Adipose tissue (tissue), 3 donors: ENCODE results near the gene ELMO1. TPM values are rescaled to one million over a fixed set of nuclear protein-coding genes. Genes with fewer than 3 reads are reported as not detected.

Source experiments
- H3K27ac ChIP-seq: one replicate; pipeline ENCODE4 v1.5.1; 2013; ENCODE audit warnings: low read depth, low read length
- WGBS, 3 donors: extraction: QIAGEN DNeasy Blood & Tissue Kit; methylation state at CpG; one replicate each; pipeline ENCODE4 v1.1.7; 2013; 5-methylcytosine and 5-hydroxymethylcytosine counted together
- polyA plus RNA-seq, 3 donors: library from polyadenylated mRNA; stranded (reverse); fragments of 200-250 nt; gene quantifications; one replicate each; pipeline ENCODE4 v1.2.3, GENCODE V29; 2013
- donor health status: healthy with polysubstance abuse.
- donor health status: Bipolar disorder and iron deficiency.
- donor health status: healthy.

ELMO1 gene
- polyA plus RNA-seq, 3 donors, result 3.4 to 22.4 (median 13.9) TPM

- no peak overlapping the region for H3K27ac ChIP-seq
- WGBS, 3 donors, result 53 to 87% (median 63%) methylated on average over 8 of the region's 8 CpGs
These were observed 106.4 kb downstream of the ELMO1 start for GRCh38 chr7:37342176-37342687.

GRCh38 chr7:37341033-37341630 lies 107.5 kb downstream of the ELMO1 start:
- 46 to 61% (median 53%) methylated on average over 6 of the region's 6 CpGs for WGBS, 3 donors
- no peak overlapping the region for H3K27ac ChIP-seq

- 56 to 96% (median 92%) methylated on average over 1 of the region's 1 CpG for WGBS, 3 donors
- H3K27ac ChIP-seq, result no peak overlapping the region
These were observed 109.7 kb downstream of the ELMO1 start for GRCh38 chr7:37338966-37339365.

- 65 to 90% (median 79%) methylated on average over 1 of the region's 1 CpG for WGBS, 3 donors
These were observed 111.1 kb downstream of the ELMO1 start for GRCh38 chr7:37337522-37337921.

GRCh38 chr7:37336259-37336658 lies 112.4 kb downstream of the ELMO1 start:
- no peak overlapping the region for H3K27ac ChIP-seq
- 73 to 93% (median 77%) methylated on average over 5 of the region's 5 CpGs for WGBS, 3 donors

More at GRCh38 chr7:37337522-37337921, 111.1 kb downstream of the ELMO1 start:
- no peak overlapping the region for H3K27ac ChIP-seq

- H3K27ac ChIP-seq, result no peak overlapping the region
- WGBS, 3 donors, result 38 to 70% (median 49%) methylated on average over 1 of the region's 1 CpG
These were observed 115.6 kb downstream of the ELMO1 start for GRCh38 chr7:37333075-37333474.

- WGBS, 3 donors, result 65 to 69% (median 66%) methylated on average over 9 of the region's 9 CpGs
- no peak overlapping the region for H3K27ac ChIP-seq
These were observed 116.2 kb downstream of the ELMO1 start for GRCh38 chr7:37332243-37333016.

- no peak overlapping the region for H3K27ac ChIP-seq
- 39 to 47% (median 43%) methylated on average over 2 of the region's 2 CpGs for WGBS, 3 donors
These were observed 117.9 kb downstream of the ELMO1 start for GRCh38 chr7:37330775-37331174.

GRCh38 chr7:37329940-37330339 lies 118.7 kb downstream of the ELMO1 start:
- H3K27ac ChIP-seq, result no peak overlapping the region
- WGBS, 3 donors, result 61 to 82% (median 66%) methylated on average over 2 of the region's 2 CpGs

- no peak overlapping the region for H3K27ac ChIP-seq
- WGBS, 3 donors, result 87 to 98% (median 97%) methylated on average over 1 of the region's 1 CpG
These were observed 121.4 kb downstream of the ELMO1 start for GRCh38 chr7:37327288-37327687.

- no peak overlapping the region for H3K27ac ChIP-seq
- 83 to 96% (median 92%) methylated on average over 4 of the region's 4 CpGs for WGBS, 3 donors
These were observed 124.7 kb downstream of the ELMO1 start for GRCh38 chr7:37323966-37324365.

GRCh38 chr7:37322831-37323230 lies 125.8 kb downstream of the ELMO1 start:
- 81 to 95% (median 89%) methylated on average over 4 of the region's 4 CpGs for WGBS, 3 donors
- no peak overlapping the region for H3K27ac ChIP-seq

- 85 to 94% (median 89%) methylated on average over 10 of the region's 10 CpGs for WGBS, 3 donors
- no peak overlapping the region for H3K27ac ChIP-seq
These were observed 127.7 kb downstream of the ELMO1 start for GRCh38 chr7:37320848-37321468.

GRCh38 chr7:37320140-37320847 lies 128.4 kb downstream of the ELMO1 start:
- H3K27ac ChIP-seq, result no peak overlapping the region
- WGBS, 3 donors, result 74 to 92% (median 90%) methylated on average over 6 of the region's 6 CpGs

GRCh38 chr7:37318541-37318940 lies 130.1 kb downstream of the ELMO1 start:
- 67 to 86% (median 67%) methylated on average over 2 of the region's 2 CpGs for WGBS, 3 donors
- no peak overlapping the region for H3K27ac ChIP-seq

GRCh38 chr7:37315772-37316715 lies 132.6 kb downstream of the ELMO1 start:
- 71 to 77% (median 72%) methylated on average over 5 of the region's 5 CpGs for WGBS, 3 donors
- no peak overlapping the region for H3K27ac ChIP-seq

GRCh38 chr7:37312608-37313007 lies 136.1 kb downstream of the ELMO1 start:
- 66 to 87% (median 85%) methylated on average over 1 of the region's 1 CpG for whole genome bisulfite sequencing, 3 donors
- H3K27ac ChIP-seq, result no peak overlapping the region

- no peak overlapping the region for H3K27ac ChIP-seq
- 51 to 64% (median 62%) methylated on average over 6 of the region's 6 CpGs for WGBS, 3 donors
These were observed 137.3 kb downstream of the ELMO1 start for GRCh38 chr7:37311355-37311754.
